GM21423 (cell line): ENCODE measurements around the gene ADRB2.

ENCODE experiments used
- ATAC-seq: cut with Tn5 transposase; IDR thresholded peaks from one replicate; pipeline ENCODE4 v1.9.1; 2021; ENCODE audit warnings: mild to moderate bottlenecking, moderate library complexity; ENCODE audit not compliant: unreplicated experiment

ADRB2 gene

GRCh38 chr5:148830211-148830610 is 3.8 kb downstream of the ADRB2 start:
- ATAC-seq = no peak

GRCh38 chr5:148831590-148832565 is 5.5 kb downstream of the ADRB2 start:
- peak; percentile 83 for ATAC-seq

- no peak for ATAC-seq
These were observed 6.7 kb downstream of the ADRB2 start for GRCh38 chr5:148833122-148833521.

- ATAC-seq = no peak
These were observed 7.5 kb downstream of the ADRB2 start for GRCh38 chr5:148833925-148834324.

- ATAC-seq = peak; percentile 24
These were observed 8.3 kb downstream of the ADRB2 start for GRCh38 chr5:148834689-148835088.

GRCh38 chr5:148836272-148837250 is 10.2 kb downstream of the ADRB2 start:
- no peak for ATAC-seq

GRCh38 chr5:148837383-148837782 is 11.0 kb downstream of the ADRB2 start:
- no peak for ATAC-seq

GRCh38 chr5:148838357-148838756 is 11.9 kb downstream of the ADRB2 start:
- ATAC-seq = no peak

- ATAC-seq = peak; percentile 74
These were observed 13.5 kb downstream of the ADRB2 start for GRCh38 chr5:148839960-148840359.

GRCh38 chr5:148840531-148840930 is 14.1 kb downstream of the ADRB2 start:
- ATAC-seq = no peak

GRCh38 chr5:148841519-148841918 is 15.1 kb downstream of the ADRB2 start:
- no peak for ATAC-seq

- ATAC-seq = no peak
These were observed 15.8 kb downstream of the ADRB2 start for GRCh38 chr5:148842161-148842560.

GRCh38 chr5:148843510-148844318 is 17.3 kb downstream of the ADRB2 start:
- ATAC-seq = no peak

- no peak for ATAC-seq
These were observed 18.2 kb downstream of the ADRB2 start for GRCh38 chr5:148844433-148845280.

- ATAC-seq = no peak
These were observed 20.5 kb downstream of the ADRB2 start for GRCh38 chr5:148846930-148847329.

- ATAC-seq = no peak
These were observed 21.0 kb downstream of the ADRB2 start for GRCh38 chr5:148847456-148847855.

- ATAC-seq = no peak
These were observed 22.1 kb downstream of the ADRB2 start for GRCh38 chr5:148848393-148849031.

- no peak for ATAC-seq
These were observed 23.1 kb downstream of the ADRB2 start for GRCh38 chr5:148849461-148849860.

- no peak for ATAC-seq
These were observed 24.4 kb downstream of the ADRB2 start for GRCh38 chr5:148850836-148851235.
